GM21576 (cell line): ENCODE data around the gene FN3KRP.

Experiments used
- ATAC-seq: cut with Tn5 transposase; IDR thresholded peaks from one replicate; pipeline ENCODE4 v1.9.1; 2021; ENCODE audit warnings: mild to moderate bottlenecking, moderate library complexity; ENCODE audit not compliant: unreplicated experiment

Gene FN3KRP

GRCh38 chr17:82775001-82775823 lies 58.7 kb downstream of the FN3KRP start:
- no peak for ATAC-seq

GRCh38 chr17:82776454-82776853 lies 59.9 kb downstream of the FN3KRP start:
- no peak for ATAC-seq
